Measurements from ENCODE around the gene ELOVL6. TPM values are rescaled to one million over a fixed set of nuclear protein-coding genes. Genes with fewer than 3 reads are reported as not detected.
"Not testable (repeated sequence)": the region's sequence is repeated elsewhere in the genome, so short reads cannot be mapped to it uniquely, and the experiment has no call there.

Gene ELOVL6
- polyA plus RNA-seq, 1 donor = 14.1 TPM

DNA sequence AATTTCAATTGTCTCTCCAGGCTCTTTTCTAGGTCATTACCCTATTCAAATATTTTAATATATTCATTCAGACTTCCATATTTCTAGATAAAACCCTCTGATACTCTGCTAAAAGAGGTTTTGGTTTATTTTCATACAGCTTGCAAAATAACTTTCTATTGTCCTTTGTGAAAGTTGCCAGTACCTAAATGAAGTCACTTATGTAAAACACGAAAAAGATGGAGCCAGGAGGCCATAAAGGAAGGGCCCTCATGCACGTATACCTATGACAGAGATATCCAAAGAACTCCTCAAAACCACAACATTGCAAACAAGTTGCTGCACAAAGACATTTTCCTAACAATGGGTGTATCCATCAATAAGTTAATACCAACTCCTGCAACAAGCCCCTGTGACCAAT lies 25.7 kb upstream of the ELOVL6 start:
- no CpG with 5 or more reads among the region's 2 CpGs for WGBS (ENCODE audit: insufficient coverage, low lambda C conversion rate)
- H3K4me3 ChIP-seq (ENCODE audit: low read length) = no peak overlapping the region
- no peak overlapping the region for H3K27ac ChIP-seq (ENCODE audit: low read length)
- H3K4me1 ChIP-seq (ENCODE audit: control insufficient read depth, insufficient read depth, low read length) = no peaks in the 10 kb centered on the region
- H3K9me3 ChIP-seq (ENCODE audit: control insufficient read depth, low read depth, low read length) = no peaks in the 10 kb centered on the region
- no peaks in the 10 kb centered on the region for H3K27me3 ChIP-seq (ENCODE audit: control insufficient read depth, insufficient read depth, low read length)
- H3K36me3 ChIP-seq (ENCODE audit: control insufficient read depth, insufficient read depth, low read length) = no peaks in the 10 kb centered on the region
- DNase-seq = no peak

DNA sequence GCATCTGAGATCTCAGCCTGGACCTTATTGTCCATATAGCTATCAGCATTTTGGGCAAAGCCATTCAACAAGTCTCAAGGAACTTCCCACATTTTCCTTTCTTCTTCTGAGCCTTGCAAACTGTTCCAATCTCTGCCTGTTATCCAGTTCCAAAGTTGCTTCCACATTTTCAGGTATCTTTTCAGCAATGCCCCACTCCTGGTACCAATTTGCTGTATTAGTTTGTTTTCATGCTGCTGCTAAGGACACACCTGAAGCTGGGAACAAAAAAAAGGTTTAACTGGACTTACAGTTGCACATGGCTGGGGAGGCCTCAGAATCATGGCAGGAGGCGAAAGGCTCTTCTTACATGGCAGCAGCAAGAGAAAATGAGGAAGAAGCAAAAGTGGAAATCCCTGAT lies 20.5 kb upstream of the ELOVL6 start:
- not testable (repeated sequence) for H3K4me3 ChIP-seq (ENCODE audit: low read length); H3K36me3 ChIP-seq (ENCODE audit: control insufficient read depth, insufficient read depth, low read length); DNase-seq; H3K4me1 ChIP-seq (ENCODE audit: control insufficient read depth, insufficient read depth, low read length); H3K27me3 ChIP-seq (ENCODE audit: control insufficient read depth, insufficient read depth, low read length); H3K9me3 ChIP-seq (ENCODE audit: control insufficient read depth, low read depth, low read length); H3K27ac ChIP-seq (ENCODE audit: low read length)
- WGBS (ENCODE audit: insufficient coverage, low lambda C conversion rate) = no CpG with 5 or more reads among the region's 1 CpG

DNA sequence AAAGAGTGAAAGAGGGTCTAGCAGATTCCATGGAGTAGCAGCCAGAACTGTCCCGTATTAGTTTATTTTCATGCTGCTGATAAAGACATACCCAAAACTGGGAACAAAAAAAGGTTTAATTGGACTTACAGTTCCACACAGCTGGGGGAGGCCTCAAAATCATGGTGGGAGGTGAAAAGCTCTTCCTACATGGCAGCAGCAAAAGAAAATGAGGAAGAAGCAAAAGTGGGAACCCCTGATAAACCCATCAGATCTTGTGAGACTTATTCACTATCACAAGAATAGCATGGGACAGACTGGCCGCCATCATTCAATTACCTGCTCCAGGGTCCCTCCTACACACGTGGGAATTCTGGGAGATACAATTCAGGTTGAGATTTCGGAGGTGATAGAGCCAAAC lies 18.8 kb upstream of the ELOVL6 start:
- not testable (repeated sequence) for H3K4me1 ChIP-seq (ENCODE audit: control insufficient read depth, insufficient read depth, low read length); DNase-seq; H3K36me3 ChIP-seq (ENCODE audit: control insufficient read depth, insufficient read depth, low read length); H3K27me3 ChIP-seq (ENCODE audit: control insufficient read depth, insufficient read depth, low read length); H3K27ac ChIP-seq (ENCODE audit: low read length); H3K9me3 ChIP-seq (ENCODE audit: control insufficient read depth, low read depth, low read length); H3K4me3 ChIP-seq (ENCODE audit: low read length)
- WGBS (ENCODE audit: insufficient coverage, low lambda C conversion rate) = no CpG with 5 or more reads among the region's 4 CpGs

DNA sequence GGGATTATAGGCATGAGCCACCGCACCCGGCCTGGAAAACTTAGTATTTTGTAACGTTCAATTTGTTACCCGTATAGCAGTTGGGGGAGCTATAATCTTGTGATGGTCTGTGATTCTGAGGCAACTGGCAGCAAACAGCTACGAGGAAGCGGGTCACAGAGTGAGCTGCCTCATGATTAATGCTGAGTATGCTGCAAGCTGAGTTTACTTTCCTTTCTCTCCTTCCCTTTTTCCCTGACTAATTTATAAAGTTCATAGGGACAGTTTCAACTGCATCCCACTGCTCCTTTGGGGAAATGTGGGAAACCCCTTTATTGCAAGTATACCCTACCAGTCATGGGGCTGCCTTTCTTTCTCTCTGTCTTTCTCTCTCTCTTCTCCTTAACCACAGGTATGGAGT lies 17.7 kb upstream of the ELOVL6 start:
- H3K4me1 ChIP-seq (ENCODE audit: control insufficient read depth, insufficient read depth, low read length) = no peaks in the 10 kb centered on the region
- H3K36me3 ChIP-seq (ENCODE audit: control insufficient read depth, insufficient read depth, low read length) = no peaks in the 10 kb centered on the region
- DNase-seq = no peak
- no peak overlapping the region for H3K4me3 ChIP-seq (ENCODE audit: low read length)
- no peaks in the 10 kb centered on the region for H3K9me3 ChIP-seq (ENCODE audit: control insufficient read depth, low read depth, low read length)
- no peak overlapping the region for H3K27ac ChIP-seq (ENCODE audit: low read length)
- no peaks in the 10 kb centered on the region for H3K27me3 ChIP-seq (ENCODE audit: control insufficient read depth, insufficient read depth, low read length)
- WGBS (ENCODE audit: insufficient coverage, low lambda C conversion rate) = no CpG with 5 or more reads among the region's 6 CpGs

DNA sequence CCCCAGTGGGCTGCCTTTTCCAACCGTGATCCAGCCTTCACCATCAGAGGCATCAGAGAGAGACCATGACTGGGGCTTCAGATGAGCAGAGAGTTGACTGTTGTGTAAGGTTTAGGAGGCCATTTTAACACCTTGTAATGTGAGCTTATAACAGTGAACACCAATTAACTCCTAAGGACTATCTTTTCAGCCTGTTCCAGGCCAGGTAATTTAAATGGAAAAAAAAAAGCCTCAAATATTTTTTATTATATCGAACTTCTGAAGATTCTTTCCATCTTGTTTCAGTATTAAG lies 13.3 kb upstream of the ELOVL6 start:
- no peak overlapping the region for H3K27ac ChIP-seq (ENCODE audit: low read length)
- H3K9me3 ChIP-seq (ENCODE audit: control insufficient read depth, low read depth, low read length) = no peaks in the 10 kb centered on the region
- no peak overlapping the region for H3K4me3 ChIP-seq (ENCODE audit: low read length)
- WGBS (ENCODE audit: insufficient coverage, low lambda C conversion rate) = no CpG with 5 or more reads among the region's 2 CpGs
- DNase-seq = no peak
- H3K4me1 ChIP-seq (ENCODE audit: control insufficient read depth, insufficient read depth, low read length) = no peaks in the 10 kb centered on the region
- H3K27me3 ChIP-seq (ENCODE audit: control insufficient read depth, insufficient read depth, low read length) = no peaks in the 10 kb centered on the region
- no peaks in the 10 kb centered on the region for H3K36me3 ChIP-seq (ENCODE audit: control insufficient read depth, insufficient read depth, low read length)

DNA sequence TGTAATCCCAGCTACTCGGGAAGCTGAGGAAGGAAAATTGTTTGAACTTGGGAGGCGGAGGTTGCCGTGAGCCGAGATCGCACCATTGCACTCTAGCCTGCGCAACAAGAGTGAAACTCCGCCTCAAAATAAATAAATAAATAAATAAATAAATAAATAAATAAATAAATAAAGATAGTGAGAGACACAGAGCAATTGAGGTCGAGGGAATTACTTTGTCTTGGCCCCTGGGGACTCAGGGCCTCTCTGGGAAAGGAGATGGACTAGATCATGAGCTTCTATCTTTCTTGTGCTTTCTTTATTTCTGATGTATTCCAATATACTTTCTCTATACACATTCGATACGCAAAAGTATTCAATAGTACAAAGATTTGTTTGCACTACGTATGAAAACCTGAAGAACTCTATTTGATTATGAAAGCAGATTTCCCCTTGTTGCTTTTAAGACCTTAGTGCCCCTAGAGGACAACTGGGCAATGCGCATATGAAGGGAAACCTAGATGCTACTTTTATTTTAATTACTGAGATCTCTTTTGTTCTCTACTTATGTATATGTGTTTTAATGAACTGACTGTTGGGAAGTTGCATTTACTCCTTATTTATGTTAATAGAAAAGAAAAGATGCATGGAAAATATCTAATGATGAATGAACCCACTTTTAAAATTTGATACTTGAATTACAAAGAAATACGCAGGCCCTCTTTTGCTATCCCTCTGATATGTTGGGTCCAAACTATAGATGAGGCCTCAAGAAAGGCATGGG lies 12.8 kb upstream of the ELOVL6 start:
- Histone ChIP-seq H3K4me3 (ENCODE audit: low read length) (no peak overlapping the region), H3K9me3 (ENCODE audit: control insufficient read depth, low read depth, low read length) (no peaks in the 10 kb centered on the region), H3K36me3 (ENCODE audit: control insufficient read depth, insufficient read depth, low read length) (no peaks in the 10 kb centered on the region), H3K27me3 (ENCODE audit: control insufficient read depth, insufficient read depth, low read length) (no peaks in the 10 kb centered on the region), H3K27ac (ENCODE audit: low read length) (no peak overlapping the region), H3K4me1 (ENCODE audit: control insufficient read depth, insufficient read depth, low read length) (no peaks in the 10 kb centered on the region)
- DNase-seq = peak in 1 of 2 donors; percentile 40
- no CpG with 5 or more reads among the region's 13 CpGs for WGBS (ENCODE audit: insufficient coverage, low lambda C conversion rate)

DNA sequence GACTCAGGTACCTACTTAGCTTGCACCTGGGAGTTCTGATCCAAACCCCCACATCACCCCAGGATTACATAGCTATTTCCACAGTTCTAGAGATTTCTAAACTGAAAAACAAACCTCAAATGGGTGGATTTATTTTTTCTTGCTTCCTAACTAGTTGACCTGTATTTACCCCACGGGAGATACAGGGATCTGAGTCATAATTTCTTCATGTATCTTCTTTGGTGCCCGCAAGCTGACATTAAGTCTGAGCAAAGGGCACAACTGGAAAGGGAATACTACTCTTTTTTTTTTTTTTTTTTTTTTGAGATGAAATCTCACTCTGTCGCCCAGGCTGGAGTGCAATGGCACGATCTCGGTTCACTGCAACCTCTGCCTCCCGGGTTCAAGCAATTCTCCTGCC lies 10.0 kb upstream of the ELOVL6 start:
- no peaks in the 10 kb centered on the region for H3K4me1 ChIP-seq (ENCODE audit: control insufficient read depth, insufficient read depth, low read length)
- no peaks in the 10 kb centered on the region for H3K27me3 ChIP-seq (ENCODE audit: control insufficient read depth, insufficient read depth, low read length)
- no peak for DNase-seq
- H3K4me3 ChIP-seq (ENCODE audit: low read length) = no peak overlapping the region
- H3K36me3 ChIP-seq (ENCODE audit: control insufficient read depth, insufficient read depth, low read length) = no peaks in the 10 kb centered on the region
- H3K9me3 ChIP-seq (ENCODE audit: control insufficient read depth, low read depth, low read length) = no peaks in the 10 kb centered on the region
- WGBS (ENCODE audit: insufficient coverage, low lambda C conversion rate) = no CpG with 5 or more reads among the region's 6 CpGs
- no peak overlapping the region for H3K27ac ChIP-seq (ENCODE audit: low read length)

DNA sequence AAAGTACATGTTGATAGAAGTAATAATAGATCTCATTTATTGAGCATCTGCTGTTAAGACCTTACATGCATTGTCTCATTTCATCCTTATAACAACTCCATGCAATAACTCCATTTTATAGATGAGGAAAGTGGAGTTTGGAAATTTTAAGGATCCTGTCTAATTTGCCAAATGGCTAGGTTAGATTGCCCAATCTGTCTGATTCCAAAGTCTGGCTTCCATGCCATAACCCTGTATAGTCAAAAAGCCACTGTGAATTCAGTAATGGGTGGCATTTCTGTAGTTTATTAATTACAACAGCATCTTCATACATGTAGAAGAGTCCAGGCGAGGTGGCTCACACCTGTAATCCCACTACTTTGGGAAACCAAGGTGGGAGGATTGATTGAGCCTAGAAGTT lies 8.8 kb upstream of the ELOVL6 start:
- WGBS (ENCODE audit: insufficient coverage, low lambda C conversion rate) = no CpG with 5 or more reads among the region's 1 CpG
- Histone ChIP-seq H3K9me3 (ENCODE audit: control insufficient read depth, low read depth, low read length) (no peaks in the 10 kb centered on the region), H3K27me3 (ENCODE audit: control insufficient read depth, insufficient read depth, low read length) (no peaks in the 10 kb centered on the region), H3K36me3 (ENCODE audit: control insufficient read depth, insufficient read depth, low read length) (no peaks in the 10 kb centered on the region), H3K27ac (ENCODE audit: low read length) (no peak overlapping the region), H3K4me3 (ENCODE audit: low read length) (no peak overlapping the region), H3K4me1 (ENCODE audit: control insufficient read depth, insufficient read depth, low read length) (no peaks in the 10 kb centered on the region)
- DNase-seq = no peak

DNA sequence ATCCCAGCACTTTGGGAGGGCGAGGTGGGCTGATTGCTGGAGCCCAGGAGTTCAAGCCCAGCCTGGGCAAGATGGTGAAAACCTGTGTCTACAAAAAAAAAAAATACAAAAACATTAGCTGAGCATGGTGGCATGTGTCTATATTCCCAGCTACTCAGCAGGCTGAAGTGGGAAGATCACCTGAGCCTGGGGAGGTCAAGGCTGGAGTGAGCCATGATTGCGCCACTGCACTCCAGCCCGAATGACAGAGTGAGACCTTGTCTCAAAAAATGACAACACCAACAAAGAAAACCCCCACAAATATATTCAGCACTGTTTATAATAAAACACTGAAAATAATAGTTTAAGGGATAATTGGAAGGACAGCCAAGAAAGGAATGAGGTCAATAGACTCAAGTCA lies 3.6 kb upstream of the ELOVL6 start:
- Histone ChIP-seq H3K9me3 (ENCODE audit: control insufficient read depth, low read depth, low read length) (no peaks in the 10 kb centered on the region), H3K4me1 (ENCODE audit: control insufficient read depth, insufficient read depth, low read length) (no peaks in the 10 kb centered on the region), H3K27ac (ENCODE audit: low read length) (no peak overlapping the region), H3K4me3 (ENCODE audit: low read length) (no peak overlapping the region), H3K27me3 (ENCODE audit: control insufficient read depth, insufficient read depth, low read length) (no peaks in the 10 kb centered on the region), H3K36me3 (ENCODE audit: control insufficient read depth, insufficient read depth, low read length) (no peaks in the 10 kb centered on the region)
- no peak for DNase-seq
- no CpG with 5 or more reads among the region's 3 CpGs for WGBS (ENCODE audit: insufficient coverage, low lambda C conversion rate)

DNA sequence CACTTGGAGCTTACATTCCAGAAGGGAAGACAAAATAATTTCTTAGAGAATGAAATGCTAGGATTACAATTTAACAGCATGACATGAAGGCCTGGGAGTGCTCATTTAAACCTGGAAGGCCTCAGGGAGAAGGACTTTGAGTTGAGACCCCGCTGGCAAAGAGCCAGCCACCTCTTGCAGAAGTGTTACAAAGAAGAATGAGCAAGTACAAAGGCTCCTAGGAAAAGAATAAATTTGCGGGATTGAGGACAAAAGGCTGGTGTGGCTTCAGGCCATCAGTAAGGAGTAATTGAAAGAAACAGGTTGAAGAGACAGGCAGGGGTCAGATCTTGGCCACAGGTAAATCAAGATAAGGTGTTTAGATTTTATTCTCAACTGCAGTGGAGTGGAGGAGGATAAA lies 3.1 kb upstream of the ELOVL6 start:
- no peak overlapping the region for H3K4me3 ChIP-seq (ENCODE audit: low read length)
- H3K36me3 ChIP-seq (ENCODE audit: control insufficient read depth, insufficient read depth, low read length) = no peaks in the 10 kb centered on the region
- WGBS (ENCODE audit: insufficient coverage, low lambda C conversion rate) = 40% methylated on average over 1 of the region's 2 CpGs
- no peaks in the 10 kb centered on the region for H3K9me3 ChIP-seq (ENCODE audit: control insufficient read depth, low read depth, low read length)
- no peaks in the 10 kb centered on the region for H3K27me3 ChIP-seq (ENCODE audit: control insufficient read depth, insufficient read depth, low read length)
- no peak overlapping the region for H3K27ac ChIP-seq (ENCODE audit: low read length)
- H3K4me1 ChIP-seq (ENCODE audit: control insufficient read depth, insufficient read depth, low read length) = no peaks in the 10 kb centered on the region
- DNase-seq = no peak

DNA sequence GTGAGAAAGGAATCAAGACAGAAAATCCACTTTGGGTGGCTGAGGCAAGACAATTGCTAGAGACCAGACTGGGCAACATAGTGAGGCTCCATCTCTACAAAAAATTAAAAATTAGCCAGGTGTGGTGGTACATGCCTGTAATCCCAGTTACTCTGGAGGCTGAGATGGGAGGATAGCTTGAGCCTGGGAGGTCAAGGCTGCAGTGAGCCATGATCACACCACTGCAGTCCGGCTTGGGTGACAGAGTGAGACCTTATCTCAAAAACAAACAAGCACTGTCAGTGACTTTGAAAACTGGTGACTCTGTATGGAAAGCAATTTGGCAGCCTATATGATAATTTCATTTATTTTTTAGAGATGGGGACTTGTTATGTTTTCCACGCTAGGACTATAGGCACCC lies 2.3 kb upstream of the ELOVL6 start:
- no peak for DNase-seq
- peaks cover 2% of the 10 kb centered on the region for H3K4me1 ChIP-seq (ENCODE audit: control insufficient read depth, insufficient read depth, low read length)
- H3K9me3 ChIP-seq (ENCODE audit: control insufficient read depth, low read depth, low read length) = no peaks in the 10 kb centered on the region
- no peaks in the 10 kb centered on the region for H3K36me3 ChIP-seq (ENCODE audit: control insufficient read depth, insufficient read depth, low read length)
- no CpG with 5 or more reads among the region's 2 CpGs for WGBS (ENCODE audit: insufficient coverage, low lambda C conversion rate)
- no peaks in the 10 kb centered on the region for H3K27me3 ChIP-seq (ENCODE audit: control insufficient read depth, insufficient read depth, low read length)
- H3K4me3 ChIP-seq (ENCODE audit: low read length) = no peak overlapping the region
- H3K27ac ChIP-seq (ENCODE audit: low read length) = no peak overlapping the region

Data from large intestine (tissue), 3 donors.